GM08714 (cell line): ENCODE results near the gene PACSIN3.

ENCODE experiments used
- H3K4me3 ChIP-seq: fragments of 200-500 bp; sonication (Bioruptor generic); 2 replicates; pipeline ENCODE4 v1.5.1; 2014; ENCODE audit warnings: mild to moderate bottlenecking, low read length, inconsistent platforms
- ZNF274 ChIP-seq: IDR thresholded peaks from 2 replicates; pipeline ENCODE4 v1.6.1; 2012; ENCODE audit warnings: mild to moderate bottlenecking, low read depth, low read length

The PACSIN3 gene

DNA sequence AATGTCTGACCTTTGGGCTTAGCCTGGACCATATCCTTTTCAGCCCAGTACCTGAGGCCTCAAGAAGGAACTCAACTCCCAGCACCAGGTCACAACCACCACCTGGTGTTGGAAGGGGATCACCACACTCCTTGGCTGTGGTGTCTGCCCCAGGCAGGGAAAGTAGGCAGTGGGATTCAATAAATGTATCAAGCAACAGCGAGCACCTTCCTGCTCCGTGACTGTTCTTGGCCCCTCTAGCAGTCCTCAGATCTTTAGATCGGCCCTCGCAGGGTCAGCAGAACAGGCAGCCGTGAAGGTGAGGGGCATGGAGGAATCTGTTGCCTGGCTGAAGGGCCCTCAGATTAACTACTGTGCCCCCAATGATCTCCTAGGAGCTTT lies 25.5 kb downstream of the PACSIN3 start:
- TF ChIP-seq ZNF274, result no peak
- H3K4me3 ChIP-seq, result no peak overlapping the region

DNA sequence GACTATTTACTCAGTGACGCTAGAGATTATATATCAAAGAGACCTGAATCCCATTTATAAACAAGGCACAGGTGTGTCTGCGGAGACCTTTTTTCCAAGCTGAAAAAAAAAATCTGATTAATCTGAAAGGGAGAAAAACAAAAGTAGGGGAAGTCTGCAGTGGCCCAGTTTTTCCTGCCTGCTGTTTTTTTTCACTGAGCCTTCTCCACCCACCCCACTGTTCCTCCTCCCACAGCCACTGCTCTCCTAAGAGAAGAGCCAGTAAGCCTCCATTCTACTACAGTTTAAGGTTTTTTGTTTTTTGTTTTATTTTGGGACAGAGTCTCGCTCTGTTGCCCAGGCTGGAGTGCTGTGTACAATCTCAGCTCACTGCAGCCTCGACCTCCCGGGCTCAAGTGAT lies 28.0 kb downstream of the PACSIN3 start:
- TF ChIP-seq ZNF274, result no peak
- H3K4me3 ChIP-seq, result no peak overlapping the region

DNA sequence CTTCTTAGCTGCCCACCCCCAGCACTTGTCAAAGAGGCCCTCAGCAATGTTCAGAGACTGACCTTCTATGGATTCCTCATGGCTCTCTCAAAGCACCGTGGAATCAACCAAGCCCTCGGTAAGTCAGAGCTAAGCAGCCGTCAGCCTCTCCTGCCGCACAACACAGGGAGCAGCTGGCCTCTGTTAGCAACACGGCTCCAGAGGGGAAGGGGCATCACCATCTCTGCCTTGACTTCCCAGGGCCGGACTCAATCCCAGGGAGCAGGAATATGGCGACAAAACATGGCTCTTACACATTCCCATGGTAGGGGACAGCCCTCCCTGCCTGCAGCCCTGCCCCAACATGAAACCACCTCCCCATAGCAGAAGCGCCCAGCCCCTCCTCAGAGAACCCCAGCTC lies 28.4 kb downstream of the PACSIN3 start:
- no peak for TF ChIP-seq ZNF274
- no peak overlapping the region for H3K4me3 ChIP-seq

DNA sequence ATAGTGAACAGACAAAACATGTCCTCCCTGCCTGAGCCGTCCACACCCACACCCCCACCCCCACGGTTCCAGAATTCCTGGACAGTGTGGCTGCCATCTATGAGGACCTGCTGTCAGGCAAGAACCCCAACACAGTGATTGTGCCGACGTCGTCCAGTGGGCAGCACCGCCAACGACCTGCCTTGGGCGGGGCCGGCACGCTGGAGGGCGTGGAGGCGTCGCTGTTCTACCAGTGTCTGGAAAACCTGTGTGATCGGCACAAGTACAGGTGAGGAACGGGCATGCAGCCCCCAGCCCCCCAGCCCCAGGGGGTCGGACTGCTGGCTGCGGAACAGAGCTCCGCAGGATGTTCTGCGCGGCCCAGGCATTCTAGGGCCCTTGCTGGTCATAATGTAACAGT lies 29.3 kb downstream of the PACSIN3 start:
- no peak for TF ChIP-seq ZNF274

DNA sequence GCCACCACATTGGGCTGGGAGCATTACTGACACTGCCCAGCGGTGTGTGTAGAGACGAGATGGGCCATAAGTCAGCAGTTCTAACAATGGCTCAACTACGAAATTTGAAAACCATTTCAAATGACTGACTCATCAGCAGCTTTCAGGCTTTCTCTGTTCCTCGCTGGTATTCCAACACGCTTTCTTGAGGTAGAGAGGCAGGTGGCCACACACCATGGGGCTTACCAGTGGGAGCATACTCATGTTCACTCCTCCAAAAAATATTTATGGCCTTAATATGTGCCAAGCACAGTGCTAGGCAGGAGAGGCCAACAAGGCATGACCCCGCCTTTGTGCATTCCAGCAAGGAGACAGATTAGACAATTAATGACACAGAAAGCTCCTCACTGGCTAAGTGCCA lies 29.9 kb downstream of the PACSIN3 start:
- no peak overlapping the region for H3K4me3 ChIP-seq
- no peak for TF ChIP-seq ZNF274

More for the DNA sequence above, 29.3 kb downstream of the PACSIN3 start:
- no peak overlapping the region for H3K4me3 ChIP-seq

DNA sequence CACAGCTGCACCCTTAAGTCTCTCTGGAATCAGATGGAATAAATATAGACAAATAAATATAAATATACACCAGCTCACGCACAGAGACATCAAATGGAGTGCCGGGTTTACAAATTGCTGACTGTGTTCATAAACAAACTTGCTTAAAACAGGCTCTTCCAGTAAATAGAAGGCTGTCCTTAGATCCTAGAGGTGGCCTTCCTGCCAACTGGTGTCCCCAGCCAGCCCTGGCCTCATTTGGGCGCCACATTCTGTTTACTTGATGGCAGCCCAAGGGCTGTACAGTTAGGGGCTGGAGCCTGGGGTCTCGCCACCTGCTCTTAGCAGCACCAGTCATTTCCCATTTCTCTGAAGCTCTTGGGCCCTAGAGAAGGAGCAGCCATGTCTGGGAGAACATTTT lies 30.4 kb downstream of the PACSIN3 start:
- no peak for TF ChIP-seq ZNF274
- H3K4me3 ChIP-seq, result no peak overlapping the region

DNA sequence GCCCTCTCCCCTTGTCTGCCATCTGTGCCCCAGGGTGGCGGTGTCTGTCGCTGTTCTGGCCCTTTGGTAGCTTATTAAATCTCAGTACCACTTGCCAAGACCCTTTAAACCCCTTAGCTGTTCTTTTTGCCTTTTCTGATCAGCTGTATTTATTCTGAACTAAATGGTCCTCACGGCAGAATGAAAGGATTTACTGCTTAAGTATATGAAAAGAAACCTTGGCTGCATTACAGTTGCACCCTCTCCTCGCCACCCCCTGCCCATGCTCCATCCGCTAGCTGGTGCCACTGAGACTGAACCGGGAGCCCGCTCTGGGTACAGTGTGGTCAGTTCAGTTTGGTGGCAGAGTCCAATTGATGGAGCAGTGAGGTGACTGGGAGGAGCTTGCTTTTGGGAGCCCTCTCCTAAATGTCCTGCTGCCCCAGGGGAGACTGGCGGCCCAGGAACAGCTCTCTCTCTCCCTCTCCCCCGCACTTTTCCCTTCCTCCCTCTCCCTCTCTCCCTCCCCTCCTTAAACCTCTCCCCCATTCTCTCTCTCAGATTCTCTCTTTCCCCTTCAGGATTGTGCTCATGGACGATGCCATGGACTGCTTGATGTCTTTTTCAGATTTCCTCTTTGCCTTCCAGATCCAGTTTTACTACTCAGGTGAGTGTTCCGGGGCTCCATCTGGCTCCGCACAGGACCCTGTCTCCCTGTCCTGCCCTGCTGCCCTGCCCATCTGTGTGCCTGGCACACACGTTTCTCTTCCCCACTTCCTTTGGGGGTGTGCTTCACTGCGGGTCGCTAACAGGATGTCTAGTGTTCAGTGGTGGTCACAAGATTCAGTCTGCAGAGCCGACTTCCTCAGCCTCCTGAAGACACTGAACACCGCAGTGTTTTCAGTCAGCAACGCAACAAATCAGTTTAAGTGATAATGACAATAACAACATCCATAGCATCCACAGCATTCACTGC lies 31.3 kb downstream of the PACSIN3 start:
- no peak overlapping the region for H3K4me3 ChIP-seq
- no peak for TF ChIP-seq ZNF274

DNA sequence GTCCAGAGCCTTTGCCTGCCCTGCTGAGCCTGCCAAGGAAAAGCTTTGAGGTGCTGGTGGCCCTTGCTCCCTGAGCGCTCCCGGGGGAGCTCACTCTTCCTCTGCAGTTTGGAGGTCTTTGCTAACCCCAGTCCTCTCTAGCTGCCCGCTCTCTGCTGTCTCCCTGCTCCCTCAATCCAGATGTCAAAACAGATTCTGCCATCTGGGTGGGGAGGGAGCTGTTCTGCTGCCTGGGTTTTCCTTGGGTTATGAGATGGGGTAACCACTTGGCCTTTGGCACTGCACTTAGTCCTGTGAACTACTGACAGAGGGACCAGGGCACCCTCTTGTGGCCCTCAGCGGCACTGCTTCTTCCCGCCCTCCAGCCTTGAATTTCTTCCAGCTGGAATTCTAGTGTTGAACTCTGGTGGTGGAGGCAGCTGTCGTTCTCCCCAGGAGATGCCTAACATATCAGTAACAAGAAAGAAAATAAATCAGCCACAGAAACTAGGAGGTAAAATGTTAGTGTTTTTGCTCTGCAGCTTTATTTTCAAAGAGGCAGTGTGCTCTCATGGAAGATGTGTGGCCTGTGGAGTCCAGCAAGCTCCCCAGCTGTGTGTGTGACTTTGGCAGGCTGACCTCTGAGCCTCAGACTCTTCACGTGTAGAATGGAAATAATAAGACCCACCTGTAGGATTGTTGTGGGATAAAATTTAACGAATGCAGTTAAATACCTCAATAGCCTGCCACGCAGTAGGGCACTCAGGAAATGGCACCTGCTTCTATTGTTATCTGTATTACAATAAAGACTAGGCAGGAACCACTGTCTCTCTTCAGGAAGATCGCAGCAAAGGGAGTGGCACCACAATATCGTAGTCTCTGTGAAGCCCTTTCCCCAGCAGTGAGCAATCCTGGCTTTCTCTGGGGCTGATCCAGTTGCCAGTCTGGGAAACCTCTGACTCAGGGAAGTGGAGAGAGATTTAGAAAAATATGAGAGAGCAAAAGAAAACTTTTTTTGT lies 33.0 kb downstream of the PACSIN3 start:
- H3K4me3 ChIP-seq, result no peak overlapping the region
- TF ChIP-seq ZNF274, result no peak

DNA sequence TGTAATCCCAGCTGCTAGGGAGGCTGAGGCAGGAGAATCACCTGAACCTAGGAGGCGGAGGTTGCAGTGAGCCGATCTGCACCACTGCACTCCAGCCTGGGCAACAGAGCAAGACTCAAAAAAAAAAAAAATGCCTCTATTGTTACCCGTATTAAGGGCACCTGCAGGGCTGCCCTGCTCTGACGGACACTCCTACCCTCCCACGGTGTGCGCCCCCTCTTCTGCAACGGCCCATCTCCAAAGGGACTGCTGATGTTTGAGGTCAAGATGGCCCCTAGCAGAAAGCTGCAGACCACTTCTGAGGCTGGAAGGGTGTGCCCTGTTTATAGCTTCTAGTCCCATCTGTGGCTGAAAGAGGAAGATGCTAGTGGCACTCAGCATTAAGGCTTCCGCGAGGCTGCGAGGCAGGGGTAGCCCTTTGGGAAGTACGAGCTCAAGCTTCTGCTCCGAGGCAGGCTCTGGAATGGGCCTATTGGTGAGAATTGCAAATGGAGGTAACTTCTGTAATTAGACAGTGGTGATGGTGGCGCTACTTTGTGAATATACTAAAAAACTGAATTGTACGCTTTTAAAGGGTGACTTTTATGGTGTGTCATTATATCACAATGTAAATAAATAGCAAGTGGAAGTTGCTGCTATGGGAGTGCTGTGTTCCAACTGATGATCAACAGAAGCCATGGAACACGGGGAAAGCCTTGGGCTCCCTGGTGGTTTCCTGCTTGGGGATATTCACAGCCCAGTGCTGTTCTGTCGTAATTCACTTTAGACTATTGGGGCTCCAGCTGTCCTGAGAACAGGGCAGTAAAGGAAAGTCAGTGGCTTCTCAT lies 33.9 kb downstream of the PACSIN3 start:
- TF ChIP-seq ZNF274, result no peak
- H3K4me3 ChIP-seq, result no peak overlapping the region

DNA sequence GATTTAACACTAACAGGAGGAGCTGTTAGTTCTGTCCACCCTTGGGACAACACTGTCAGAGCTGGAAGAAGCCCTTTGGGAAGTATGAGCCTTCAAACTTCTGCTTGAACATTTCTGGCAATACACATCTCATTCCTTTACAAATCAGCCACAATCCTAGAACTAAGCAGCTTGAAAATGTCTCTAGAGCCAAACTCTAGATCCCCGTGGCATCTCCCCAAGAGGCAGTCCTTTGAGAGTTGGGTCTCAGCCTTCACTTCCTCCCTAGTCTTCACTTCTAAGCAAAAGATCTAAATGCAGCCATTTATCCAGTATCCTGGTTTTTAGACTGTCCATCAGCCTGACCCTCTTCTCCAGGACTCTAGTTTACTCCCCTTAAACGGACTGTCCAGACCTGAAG lies 36.5 kb downstream of the PACSIN3 start:
- no peak overlapping the region for H3K4me3 ChIP-seq
- no peak for TF ChIP-seq ZNF274

DNA sequence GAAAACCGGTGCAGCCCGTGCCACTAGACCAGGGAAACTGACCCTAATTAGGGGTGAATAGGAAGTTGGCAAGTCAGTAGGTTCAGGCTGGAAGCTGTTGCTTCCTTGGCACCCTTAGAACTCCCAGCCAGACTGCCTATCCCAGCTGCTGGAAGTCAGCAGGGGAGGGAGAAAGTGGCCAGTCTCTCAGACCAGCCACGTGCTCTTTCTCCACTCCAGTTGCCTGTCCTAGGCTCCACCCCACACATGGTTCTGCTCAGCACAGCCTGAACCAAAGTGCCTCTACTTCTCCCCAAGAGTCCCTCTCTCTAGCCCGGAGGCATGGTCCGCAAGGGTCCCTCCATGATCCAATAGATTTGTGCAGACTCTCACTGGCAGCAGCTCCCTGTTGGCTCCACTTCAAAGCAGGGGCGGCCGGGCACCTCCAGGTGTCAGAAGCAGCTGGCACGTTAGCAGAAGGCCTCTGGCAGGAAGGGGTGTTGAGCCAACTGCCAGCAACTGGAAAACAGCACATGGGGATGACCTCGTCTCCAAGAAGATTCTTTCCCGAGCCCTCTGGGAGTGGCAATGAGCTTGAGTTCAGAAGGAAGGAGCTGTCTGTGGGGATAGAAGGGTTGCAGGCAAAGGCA lies 37.2 kb downstream of the PACSIN3 start:
- no peak for TF ChIP-seq ZNF274
- no peak overlapping the region for H3K4me3 ChIP-seq

DNA sequence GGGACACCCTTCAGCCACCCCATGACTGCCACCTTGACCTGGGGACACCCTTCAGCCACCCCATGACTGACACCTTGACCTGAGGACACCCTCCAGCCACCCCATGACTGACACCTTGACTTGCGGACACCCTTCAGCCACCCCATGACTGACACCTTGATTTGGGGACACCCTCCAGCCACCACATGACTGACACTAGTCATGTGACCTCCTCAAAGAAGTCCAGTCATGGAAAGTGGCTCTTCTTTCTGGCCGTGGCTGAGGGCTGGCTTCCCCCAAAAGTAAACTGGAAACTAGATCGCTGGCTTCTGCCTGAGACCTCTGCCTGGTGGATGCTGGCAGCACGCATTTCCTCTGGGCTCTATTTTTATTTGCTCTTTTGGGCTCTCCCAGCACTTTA lies 38.0 kb downstream of the PACSIN3 start:
- H3K4me3 ChIP-seq, result no peak overlapping the region
- no peak for TF ChIP-seq ZNF274

DNA sequence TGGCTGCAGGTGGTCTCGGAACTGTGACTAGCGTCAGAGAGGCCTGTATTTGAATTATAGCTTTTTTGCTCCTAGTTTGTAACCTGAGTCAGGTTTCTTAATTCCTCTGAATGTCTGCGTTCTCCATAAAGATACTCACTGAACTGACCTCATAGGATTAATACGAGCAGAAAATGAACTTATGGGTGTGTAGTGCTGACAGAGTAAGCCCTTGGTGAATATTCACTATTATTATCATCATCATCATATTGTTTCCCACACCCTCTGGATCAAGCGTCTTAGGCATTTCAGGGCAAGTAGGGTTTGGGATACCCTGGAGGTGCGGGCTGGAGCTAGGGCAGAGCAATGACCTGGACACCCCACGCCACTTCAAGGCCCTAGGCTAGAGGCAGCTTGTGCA lies 38.6 kb downstream of the PACSIN3 start:
- no peak overlapping the region for H3K4me3 ChIP-seq
- TF ChIP-seq ZNF274, result no peak
